ENCODE measurements around the gene CYBC1. TPM values are rescaled to one million over a fixed set of nuclear protein-coding genes. Genes with fewer than 3 reads are reported as not detected.

Gene CYBC1
- total and polyA plus RNA-seq, 10 donors: 105 to 333 (median 284) TPM

DNA sequence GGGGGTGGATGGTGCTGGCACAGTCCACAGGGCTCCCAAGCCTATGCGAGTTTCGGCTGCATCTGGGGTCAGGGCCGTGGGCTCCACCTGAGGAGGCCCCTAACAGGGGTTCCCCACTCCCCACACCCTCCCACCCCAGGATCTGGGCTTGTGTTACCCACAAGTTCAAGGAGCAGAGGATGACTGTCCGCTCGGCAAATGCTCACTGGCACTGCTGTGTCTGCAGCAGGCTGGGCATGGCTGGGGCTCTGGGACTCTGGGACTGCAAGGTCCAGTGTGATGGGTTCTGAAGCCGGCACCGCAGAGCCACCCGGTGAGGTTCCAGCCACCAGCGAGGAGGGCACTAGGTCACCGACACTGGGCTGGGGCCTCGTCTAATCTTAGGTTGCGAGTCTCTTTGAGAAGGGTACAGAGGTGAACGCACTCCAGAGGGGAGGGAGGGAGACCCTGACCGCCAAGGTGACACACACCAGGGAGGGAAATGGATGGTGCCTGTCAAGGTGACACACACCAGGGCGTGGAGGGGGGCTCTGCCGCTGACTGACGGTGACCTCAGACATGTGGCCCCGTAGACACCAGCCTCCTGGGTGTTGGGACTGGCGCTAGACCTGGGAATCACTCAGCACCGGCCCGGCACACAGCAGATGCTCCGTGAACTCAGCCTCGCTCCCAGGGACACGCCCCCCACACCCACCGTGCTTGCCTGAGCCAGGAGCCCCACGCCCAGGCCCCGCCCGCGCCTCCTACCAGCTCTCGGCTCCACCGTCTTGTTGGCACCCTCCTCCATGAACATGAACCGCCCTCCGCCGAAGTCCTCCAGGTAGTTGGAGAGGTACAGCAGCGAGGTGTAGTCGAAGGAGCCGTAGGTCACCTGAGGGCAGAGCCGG lies 52.9 kb downstream of the CYBC1 start:
- no peak for DNase-seq
- H3K9me3 ChIP-seq: no peaks in the 10 kb centered on the region
- TF ChIP-seq POLR2AphosphoS5 (IDR thresholded peaks at IDR 0.05) (no peak), POLR2A (IDR thresholded peaks at IDR 0.05) (no peak)
- H3K4me3 ChIP-seq: no peak overlapping the region
- no peak overlapping the region for H3K27ac ChIP-seq
- peaks cover 0 to 74% (median 14%) of the 10 kb centered on the region in 6 donors for H3K36me3 ChIP-seq
- WGBS, 5 donors: 87 to 95% (median 92%) methylated on average over 29 to 38 of the region's 38 CpGs
- H3K27me3 ChIP-seq (replicated peaks in 1 of 7): no peaks in the 10 kb centered on the region
- intact Hi-C loops (cut with DNase I; ENCODE audit: low total_unique reads): no loop called here
- H3K4me1 ChIP-seq: peaks cover 6 to 32% (median 23%) of the 10 kb centered on the region in 6 donors

DNA sequence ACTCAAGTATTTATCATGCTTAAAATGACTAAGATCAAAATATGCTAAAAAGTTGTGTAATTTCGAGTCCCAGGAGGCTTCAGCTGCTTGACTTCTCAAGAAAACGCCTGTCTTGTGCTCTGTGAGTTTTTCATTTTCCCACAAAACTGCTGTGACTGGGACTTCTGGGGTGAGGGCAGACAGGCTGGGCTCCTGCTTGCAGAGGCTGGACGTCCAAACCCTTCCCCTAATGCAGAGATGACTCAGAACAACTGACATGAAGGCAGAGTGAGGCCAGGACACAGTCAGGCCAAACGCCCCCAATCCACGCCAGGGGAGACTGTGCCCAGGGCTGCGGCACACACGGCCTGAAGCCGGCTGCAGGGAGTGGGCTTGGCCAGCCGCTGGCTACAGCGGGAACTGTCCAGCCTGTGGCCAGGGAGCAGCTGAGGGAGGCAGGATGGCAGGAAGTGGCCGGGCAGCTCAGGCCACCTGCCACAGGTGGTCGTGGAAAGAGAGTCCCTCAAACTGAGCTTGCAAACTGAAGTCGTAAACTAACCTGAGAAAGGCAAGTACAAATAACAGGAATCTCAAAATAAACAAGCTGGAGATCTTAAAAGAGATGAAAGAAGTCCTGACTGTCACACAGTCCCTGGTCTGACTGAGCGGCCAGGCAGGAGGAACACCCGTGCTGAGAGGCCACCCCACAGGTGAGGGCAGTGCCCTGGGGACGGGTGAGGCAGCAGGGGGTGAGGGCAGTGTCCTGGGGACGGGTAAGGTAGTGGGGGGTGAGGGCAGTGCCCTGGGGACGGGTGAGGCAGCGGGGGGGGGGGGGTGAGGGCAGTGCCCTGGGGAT lies 53.7 kb downstream of the CYBC1 start:
- TF ChIP-seq POLR2A (IDR thresholded peaks at IDR 0.05) (no peak), POLR2AphosphoS5 (IDR thresholded peaks at IDR 0.05) (no peak)

DNA sequence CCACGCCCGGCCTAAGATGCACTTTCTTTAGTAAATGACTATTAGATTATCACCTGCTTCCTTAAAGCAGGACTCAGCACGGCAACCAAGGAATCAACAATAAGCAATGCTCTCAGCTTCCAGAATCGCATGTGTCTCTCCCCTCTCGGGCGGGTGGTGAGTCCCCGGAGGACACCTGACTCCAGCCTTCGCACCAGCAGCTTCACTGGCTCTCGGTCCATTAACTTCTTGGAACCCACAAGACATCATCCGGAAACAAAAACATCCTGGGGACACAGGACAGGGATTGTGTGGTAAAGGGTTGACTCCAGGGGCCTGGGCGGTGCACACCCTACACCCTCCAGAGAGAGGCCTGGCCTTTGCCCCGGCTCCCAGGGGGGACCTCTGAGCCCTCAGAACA lies 56.3 kb downstream of the CYBC1 start:
- no peaks in the 10 kb centered on the region for H3K9me3 ChIP-seq
- WGBS, 5 donors: 85 to 96% (median 95%) methylated on average over 11 to 12 of the region's 12 CpGs
- no peak for DNase-seq
- H3K4me3 ChIP-seq: no peak overlapping the region
- peaks cover 0 to 5% (median 2%) of the 10 kb centered on the region in 6 donors for H3K4me1 ChIP-seq
- H3K36me3 ChIP-seq: peaks cover 0 to 68% (median 24%) of the 10 kb centered on the region in 6 donors
- no peak for TF ChIP-seq POLR2AphosphoS5 (IDR thresholded peaks at IDR 0.05)
- no peak for TF ChIP-seq POLR2A (IDR thresholded peaks at IDR 0.05)
- TF ChIP-seq, protein P1, sequence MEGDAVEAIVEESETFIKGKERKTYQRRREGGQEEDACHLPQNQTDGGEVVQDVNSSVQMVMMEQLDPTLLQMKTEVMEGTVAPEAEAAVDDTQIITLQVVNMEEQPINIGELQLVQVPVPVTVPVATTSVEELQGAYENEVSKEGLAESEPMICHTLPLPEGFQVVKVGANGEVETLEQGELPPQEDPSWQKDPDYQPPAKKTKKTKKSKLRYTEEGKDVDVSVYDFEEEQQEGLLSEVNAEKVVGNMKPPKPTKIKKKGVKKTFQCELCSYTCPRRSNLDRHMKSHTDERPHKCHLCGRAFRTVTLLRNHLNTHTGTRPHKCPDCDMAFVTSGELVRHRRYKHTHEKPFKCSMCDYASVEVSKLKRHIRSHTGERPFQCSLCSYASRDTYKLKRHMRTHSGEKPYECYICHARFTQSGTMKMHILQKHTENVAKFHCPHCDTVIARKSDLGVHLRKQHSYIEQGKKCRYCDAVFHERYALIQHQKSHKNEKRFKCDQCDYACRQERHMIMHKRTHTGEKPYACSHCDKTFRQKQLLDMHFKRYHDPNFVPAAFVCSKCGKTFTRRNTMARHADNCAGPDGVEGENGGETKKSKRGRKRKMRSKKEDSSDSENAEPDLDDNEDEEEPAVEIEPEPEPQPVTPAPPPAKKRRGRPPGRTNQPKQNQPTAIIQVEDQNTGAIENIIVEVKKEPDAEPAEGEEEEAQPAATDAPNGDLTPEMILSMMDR (IDR thresholded peaks at IDR 0.05 in 8 of 11, conservative IDR thresholded peaks at IDR 0.05 in 3 of 11): no peak
- intact Hi-C loops (cut with DNase I; ENCODE audit: low total_unique reads): no loop called here
- no peak overlapping the region for H3K27ac ChIP-seq
- no peaks in the 10 kb centered on the region for H3K27me3 ChIP-seq (replicated peaks in 1 of 7)

More for the DNA sequence above, 53.7 kb downstream of the CYBC1 start:
- no peak for DNase-seq
- Histone ChIP-seq H3K4me1 (peaks cover 6 to 30% (median 23%) of the 10 kb centered on the region in 6 donors), H3K27me3 (replicated peaks in 1 of 7) (no peaks in the 10 kb centered on the region), H3K36me3 (peaks cover 0 to 74% (median 21%) of the 10 kb centered on the region in 6 donors), H3K9me3 (no peaks in the 10 kb centered on the region), H3K27ac (no peak overlapping the region), H3K4me3 (no peak overlapping the region)
- intact Hi-C loops (cut with DNase I; ENCODE audit: low total_unique reads): no loop called here
- WGBS, 5 donors: 70 to 85% (median 82%) methylated on average over 14 to 19 of the region's 19 CpGs

DNA sequence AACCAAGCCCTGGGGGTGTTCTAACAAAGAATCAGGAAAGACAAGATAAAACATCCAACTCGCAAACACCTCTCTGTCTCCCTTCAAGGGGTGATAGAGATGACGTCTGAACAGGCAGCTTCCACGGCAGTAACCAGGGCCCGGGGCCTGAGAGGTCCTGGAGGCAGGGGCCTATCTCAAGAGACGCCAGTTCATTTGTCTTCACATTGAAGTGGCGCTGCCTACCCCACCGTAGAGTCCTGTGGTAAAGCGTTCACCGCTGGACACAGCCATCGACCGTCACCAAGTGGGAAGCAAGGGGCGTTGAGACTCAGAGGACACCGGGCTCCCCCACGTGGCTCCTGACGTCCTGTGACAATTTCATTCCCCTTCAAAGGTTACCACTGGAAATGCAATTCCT lies 57.6 kb downstream of the CYBC1 start:
- TF ChIP-seq POLR2AphosphoS5 (IDR thresholded peaks at IDR 0.05) (no peak), POLR2A (IDR thresholded peaks at IDR 0.05) (no peak)
- TF ChIP-seq, protein P1 (IDR thresholded peaks at IDR 0.05 in 8 of 11, conservative IDR thresholded peaks at IDR 0.05 in 3 of 11): no peak
- Histone ChIP-seq H3K27ac (no peak overlapping the region), H3K9me3 (no peaks in the 10 kb centered on the region), H3K36me3 (peaks cover 0 to 58% (median 24%) of the 10 kb centered on the region in 6 donors), H3K4me3 (no peak overlapping the region), H3K27me3 (replicated peaks in 1 of 7) (no peaks in the 10 kb centered on the region), H3K4me1 (peaks cover 0 to 4% (median 0%) of the 10 kb centered on the region in 6 donors)
- intact Hi-C loops (cut with DNase I; ENCODE audit: low total_unique reads): no loop called here
- DNase-seq: no peak
- WGBS, 5 donors: 88 to 94% (median 91%) methylated on average over 15 of the region's 15 CpGs

Small RNAs within 50 kb of the gene (small RNA-seq; reads per million reads assigned to genes)
- gene RF00019: 0 reads per million in 4 donors

Other genes with a start within 250 kb of the CYBC1 start
- gene CCDC57, start 237.9 kb downstream of the CYBC1 start, total RNA-seq: 10 to 100 TPM; 28.8 to 59.6 (median 43.6) TPM
- gene CCDC57, start 237.9 kb downstream of the CYBC1 start, polyA plus RNA-seq: 100 to 1,000 TPM in 1 of 3 donors, 10 to 100 TPM in 2; 82.4 to 164 (median 83.0) TPM
- gene SLC16A3, start 221.7 kb downstream of the CYBC1 start, total RNA-seq: 100 to 1,000 TPM in 3 of 7 donors, 10 to 100 TPM in 4; 41.7 to 185 (median 91.6) TPM
- gene SLC16A3, start 221.7 kb downstream of the CYBC1 start, polyA plus RNA-seq: 10 to 100 TPM; 11.1 to 28.2 (median 16.5) TPM
- gene CSNK1D, start 177.1 kb downstream of the CYBC1 start, total RNA-seq: 100 to 1,000 TPM in 5 of 7 donors, 10 to 100 TPM in 2; 74.3 to 216 (median 160) TPM
- gene CSNK1D, start 177.1 kb downstream of the CYBC1 start, polyA plus RNA-seq: 100 to 1,000 TPM in 1 of 3 donors, 10 to 100 TPM in 2; 46.5 to 122 (median 67.2) TPM
- 10 to 100 TPM; 18.9 to 60.1 (median 39.4) TPM for gene CD7, start 133.1 kb downstream of the CYBC1 start, total RNA-seq
- gene CD7, start 133.1 kb downstream of the CYBC1 start, polyA plus RNA-seq: 10 to 100 TPM; 14.8 to 24.5 (median 16.1) TPM
- gene SECTM1, start 117.0 kb downstream of the CYBC1 start, total RNA-seq: 100 to 1,000 TPM in 1 of 7 donors, 10 to 100 TPM in 6; 55.6 to 141 (median 66.6) TPM
- gene SECTM1, start 117.0 kb downstream of the CYBC1 start, polyA plus RNA-seq: 10 to 100 TPM in 1 of 3 donors, 1 to 10 TPM in 2; 6.0 to 15.2 (median 7.0) TPM
- gene TEX19, start 91.5 kb downstream of the CYBC1 start, total RNA-seq: not detected
- not detected for gene TEX19, start 91.5 kb downstream of the CYBC1 start, polyA plus RNA-seq
- gene UTS2R, start 79.0 kb downstream of the CYBC1 start, total RNA-seq: 1 to 10 TPM in 1 of 7 donors, under 1 TPM in 4, not detected in 2; 0.26 to 3.1 (median 0.60) TPM
- gene UTS2R, start 79.0 kb downstream of the CYBC1 start, polyA plus RNA-seq: not detected
- 10 to 100 TPM; 62.3 to 88.0 (median 73.5) TPM for gene HEXD, start 32.4 kb downstream of the CYBC1 start, total RNA-seq
- 100 to 1,000 TPM in 2 of 3 donors, 10 to 100 TPM in 1; 86.3 to 272 (median 257) TPM for gene HEXD, start 32.4 kb downstream of the CYBC1 start, polyA plus RNA-seq
- gene OGFOD3, start 32.2 kb downstream of the CYBC1 start, total RNA-seq: 10 to 100 TPM; 21.3 to 28.1 (median 23.1) TPM
- 10 to 100 TPM; 10.3 to 17.9 (median 12.9) TPM for gene OGFOD3, start 32.2 kb downstream of the CYBC1 start, polyA plus RNA-seq
- 100 to 1,000 TPM in 3 of 7 donors, 10 to 100 TPM in 4; 59.5 to 127 (median 93.0) TPM for gene NARF, start 8.0 kb upstream of the CYBC1 start, total RNA-seq
- gene NARF, start 8.0 kb upstream of the CYBC1 start, polyA plus RNA-seq: 100 to 1,000 TPM in 2 of 3 donors, 10 to 100 TPM in 1; 75.7 to 117 (median 116) TPM
- 10 to 100 TPM; 39.9 to 55.1 (median 45.6) TPM for gene FOXK2, start 69.0 kb upstream of the CYBC1 start, total RNA-seq
- gene FOXK2, start 69.0 kb upstream of the CYBC1 start, polyA plus RNA-seq: 10 to 100 TPM; 10.4 to 16.7 (median 12.4) TPM
- gene WDR45B, start 197.7 kb upstream of the CYBC1 start, total RNA-seq: 10 to 100 TPM; 62.6 to 80.2 (median 67.0) TPM
- gene WDR45B, start 197.7 kb upstream of the CYBC1 start, polyA plus RNA-seq: 10 to 100 TPM; 30.9 to 52.7 (median 34.9) TPM
- gene RAB40B, start 247.9 kb upstream of the CYBC1 start, total RNA-seq: 10 to 100 TPM in 2 of 7 donors, 1 to 10 TPM in 5; 4.1 to 13.6 (median 5.5) TPM
- gene RAB40B, start 247.9 kb upstream of the CYBC1 start, polyA plus RNA-seq: 1 to 10 TPM; 5.3 to 8.6 (median 8.5) TPM

Data from spleen (tissue), 11 donors.